Prostate gland (tissue), 2 donors: ENCODE data around the gene SVOP.

Source experiments
- CTCF ChIP-seq, 4 experiments: fragments of 200-600 bp in 2 of 4; fragments of 450-650 bp in 2 of 4; sonication (generic) in 2 of 4; IDR thresholded peaks; 1 replicate in 3 of 4; 2 replicates in 1 of 4; pipeline ENCODE4 v1.5.1; 2016 to 2019; ENCODE audit warnings: antibody characterized with exemption in 4 of 4, mild to moderate bottlenecking in 2 of 4, moderate library complexity in 2 of 4
- POLR2A ChIP-seq: fragments of 450-650 bp; IDR thresholded peaks from one replicate; pipeline ENCODE4 v1.6.1; 2016; ENCODE audit warnings: antibody characterized with exemption, mild to moderate bottlenecking

GRCh38 chr12:108905725-108906124, 115.1 kb downstream of the SVOP start:
- TF ChIP-seq POLR2A (no peak), CTCF (IDR thresholded peaks at IDR 0.05) (no peak)
